Ishikawa (cell line): ENCODE results near the gene NUP93.

Experiments used
- EP300 ChIP-seq: IDR thresholded peaks from 2 replicates; pipeline ENCODE4 v1.6.1; 2012; ENCODE audit warnings: borderline replicate concordance
- TCF12 ChIP-seq: IDR thresholded peaks from 2 replicates; pipeline ENCODE4 v1.6.1; 2012; ENCODE audit warnings: low read depth
- TF ChIP-seq, protein P1 (sequence below): IDR thresholded peaks from 2 replicates; pipeline ENCODE4 v1.6.1; 2012

DNA sequence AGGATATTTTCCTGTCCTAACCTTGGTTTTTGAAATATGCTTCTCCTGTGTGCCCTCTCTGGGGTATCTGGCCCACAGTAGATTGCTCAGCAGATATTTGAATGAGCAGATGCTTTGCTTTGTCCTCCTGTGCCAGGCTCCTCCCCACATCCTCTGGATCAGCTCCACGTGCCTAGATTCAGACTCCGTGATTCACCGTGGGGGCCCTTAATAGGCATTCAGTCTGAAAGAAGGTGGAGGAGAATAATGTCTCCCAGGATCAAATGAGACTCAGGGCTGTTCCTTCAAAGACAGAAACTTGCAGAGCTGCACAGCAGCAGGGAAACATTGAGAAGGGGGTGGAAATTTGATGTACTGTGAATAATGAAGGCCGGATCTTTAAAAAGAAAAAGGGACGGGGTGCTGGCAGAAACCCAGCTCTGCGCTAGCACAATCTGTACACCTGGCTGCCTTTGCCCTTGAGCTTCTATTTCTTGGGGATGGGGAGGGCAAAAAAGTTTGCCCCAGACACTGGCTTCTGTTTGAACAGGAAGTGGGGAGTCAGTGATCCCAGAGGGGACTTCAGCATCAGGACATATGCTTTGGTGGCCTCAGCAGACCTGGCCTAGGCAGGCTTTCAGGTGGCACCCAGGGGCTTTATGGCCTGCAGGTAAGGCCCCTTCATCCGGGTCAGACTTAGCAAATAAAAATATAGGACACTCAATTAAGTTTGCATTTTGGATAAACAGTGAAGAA, 119.2 kb downstream of the NUP93 start:
- TF ChIP-seq, protein P1, sequence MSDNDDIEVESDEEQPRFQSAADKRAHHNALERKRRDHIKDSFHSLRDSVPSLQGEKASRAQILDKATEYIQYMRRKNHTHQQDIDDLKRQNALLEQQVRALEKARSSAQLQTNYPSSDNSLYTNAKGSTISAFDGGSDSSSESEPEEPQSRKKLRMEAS = peak; percentile 47; the same call in 1 of the 2 replicates
- TF ChIP-seq EP300 (no peak), TCF12 (no peak)
